Upper lobe of left lung (tissue), 6 donors: ENCODE measurements around the gene SBSN. TPM values are rescaled to one million over a fixed set of nuclear protein-coding genes. Genes with fewer than 3 reads are reported as not detected.

ENCODE experiments used
- ATAC-seq, 2 donors: fragments of 200-7000 bp; cut with Tn5 transposase; one replicate each; pipeline ENCODE4 v1.9.1; 2022; ENCODE audit warnings: mild to moderate bottlenecking in 2 of 2, moderate library complexity in 2 of 2; ENCODE audit not compliant: low FRiP score in 2 of 2
- DNase-seq, 2 donors: peaks; one replicate each; pipeline ENCODE4 v3.0.0-alpha.2; 2019 to 2020
- H3K27ac ChIP-seq, 4 donors: fragments of 200-600 bp; sonication (generic); one replicate each; pipeline ENCODE4 v1.5.1; 2016 to 2019
- H3K27me3 ChIP-seq, 4 donors: fragments of 200-600 bp; sonication (generic); one replicate each; pipeline ENCODE4 v1.5.1; 2017 to 2019
- H3K36me3 ChIP-seq, 4 donors: fragments of 200-600 bp; sonication (generic); one replicate each; pipeline ENCODE4 v1.5.1; 2016 to 2019
- H3K4me1 ChIP-seq, 4 donors: fragments of 200-600 bp; sonication (generic); one replicate each; pipeline ENCODE4 v1.5.1; 2018 to 2019
- H3K4me3 ChIP-seq, 4 donors: fragments of 200-600 bp; sonication (generic); one replicate each; pipeline ENCODE4 v1.5.1; 2017 to 2019; ENCODE audit warnings: mild to moderate bottlenecking in 2 of 4, moderate library complexity in 1 of 4
- H3K9me3 ChIP-seq, 4 donors: fragments of 200-600 bp; sonication (generic); one replicate each; pipeline ENCODE4 v1.5.1; 2018 to 2019
- EP300 ChIP-seq, 4 donors: sonication (generic); formaldehyde crosslinking; IDR thresholded peaks; one replicate each; pipeline ENCODE4 v1.5.1; 2017; ENCODE audit warnings: antibody characterized with exemption in 4 of 4, control low read depth in 2 of 4
- POLR2A ChIP-seq, 4 donors: fragments of 450-650 bp; IDR thresholded peaks; one replicate each; pipeline ENCODE4 v1.5.1; 2016 to 2017; ENCODE audit warnings: antibody characterized with exemption in 4 of 4, mild to moderate bottlenecking in 2 of 4
- POLR2AphosphoS5 ChIP-seq, 2 donors: sonication (generic); formaldehyde crosslinking; IDR thresholded peaks; one replicate each; pipeline ENCODE4 v1.5.1; 2017; ENCODE audit warnings: antibody characterized with exemption in 2 of 2
- WGBS, 2 donors: methylation state at CpG; one replicate each; pipeline ENCODE4 v1.1.5; 2017 to 2018; 5-methylcytosine and 5-hydroxymethylcytosine counted together
- total RNA-seq, 6 donors: library from RNA; depleted of rRNA in 4 of 6; stranded (reverse); fragments of >200 nt in 4 of 6; gene quantifications; one replicate each; pipeline versions ENCODE4 v1.1.0 to v1.2.1, GENCODE V29; 2016 to 2021
- TF ChIP-seq, protein P1 (sequence below), 6 experiments: fragments of 450-650 bp in 4 of 6; fragments of 200-600 bp in 2 of 6; sonication (generic) in 2 of 6; IDR thresholded peaks; one replicate each; pipeline ENCODE4 v1.5.1; 2016 to 2019; ENCODE audit warnings: antibody characterized with exemption in 6 of 6
- donor health status: DM: no; HTN: no; CAD: no; lungs with moderate emphysema.
- donor health status: DM: no; HTN: yes; CAD: no; lungs with severe emphysema.

Gene SBSN
- total RNA-seq, 6 donors from 2014 or later = not detected

DNA sequence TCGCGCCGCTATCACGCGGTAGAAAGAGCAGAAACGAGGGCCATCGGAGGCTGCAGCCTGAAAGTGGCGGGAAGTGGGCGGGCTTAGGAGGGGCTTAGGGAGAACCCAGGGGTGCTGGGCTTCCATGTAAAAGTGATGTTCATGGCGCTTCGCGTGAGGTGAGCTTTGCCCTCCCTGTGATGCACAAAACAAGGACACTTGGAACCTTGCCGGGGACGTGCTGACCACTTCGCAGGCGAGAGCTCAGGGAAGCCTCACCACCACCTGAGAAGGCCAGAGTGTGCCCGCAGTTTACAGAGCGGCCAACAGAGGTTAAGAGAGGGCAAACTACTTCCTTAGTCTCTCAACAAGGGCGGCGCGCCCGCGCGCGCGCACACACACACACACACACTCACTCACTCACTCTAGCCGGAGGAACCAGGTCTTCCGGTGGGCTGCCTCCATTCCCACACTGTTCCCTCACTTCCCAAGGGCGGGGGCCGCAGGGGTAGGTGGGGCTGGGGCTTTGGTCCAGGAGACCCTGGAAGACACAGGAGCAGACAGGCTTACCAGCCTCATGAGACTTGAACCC lies 5.8 kb upstream of the SBSN start:
- WGBS, 2 donors = 1 to 4% methylated on average over 12 to 30 of the region's 30 CpGs
- peaks cover 7 to 14% (median 9%) of the 10 kb centered on the region in 4 donors for H3K4me1 ChIP-seq

DNA sequence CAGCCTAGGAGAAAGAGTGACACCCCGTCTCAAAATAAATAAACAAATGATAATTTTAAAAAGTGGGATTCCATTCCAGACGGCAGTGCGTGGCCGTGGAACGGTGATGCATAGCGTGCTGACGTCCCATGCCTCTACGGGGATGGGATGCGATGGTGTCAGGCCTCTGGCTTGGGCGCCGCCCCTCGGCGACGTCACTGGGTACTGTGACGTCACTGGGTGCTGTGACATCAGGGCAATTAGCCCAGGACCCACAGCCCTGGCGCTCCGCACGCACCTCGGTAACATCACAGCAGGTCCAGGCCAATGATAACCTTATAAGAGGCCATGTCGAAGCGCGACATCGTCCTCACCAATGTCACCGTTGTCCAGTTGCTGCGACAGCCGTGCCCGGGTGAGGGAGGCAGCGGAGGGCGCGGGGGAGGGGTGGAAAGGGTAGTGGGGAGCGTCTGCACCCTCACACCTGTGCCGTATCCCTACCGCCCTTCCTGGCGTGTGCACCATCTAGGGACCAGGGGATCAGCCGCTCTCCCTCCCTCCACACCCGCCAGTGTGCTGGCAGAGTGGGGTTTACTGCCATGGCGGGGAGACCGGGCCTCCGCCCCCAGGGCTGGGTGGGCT lies 5.2 kb upstream of the SBSN start, which contains the start of gene GAPDHS:
TSS of gene GAPDHS (plus strand) at position 256 of the 621 bp plus-strand sequence. CDS start at position 328, 72 bp downstream.
- no peak for TF ChIP-seq POLR2AphosphoS5 (IDR thresholded peaks at IDR 0.05)
- no peak for TF ChIP-seq POLR2A (IDR thresholded peaks at IDR 0.05)
- TF ChIP-seq, protein P1, sequence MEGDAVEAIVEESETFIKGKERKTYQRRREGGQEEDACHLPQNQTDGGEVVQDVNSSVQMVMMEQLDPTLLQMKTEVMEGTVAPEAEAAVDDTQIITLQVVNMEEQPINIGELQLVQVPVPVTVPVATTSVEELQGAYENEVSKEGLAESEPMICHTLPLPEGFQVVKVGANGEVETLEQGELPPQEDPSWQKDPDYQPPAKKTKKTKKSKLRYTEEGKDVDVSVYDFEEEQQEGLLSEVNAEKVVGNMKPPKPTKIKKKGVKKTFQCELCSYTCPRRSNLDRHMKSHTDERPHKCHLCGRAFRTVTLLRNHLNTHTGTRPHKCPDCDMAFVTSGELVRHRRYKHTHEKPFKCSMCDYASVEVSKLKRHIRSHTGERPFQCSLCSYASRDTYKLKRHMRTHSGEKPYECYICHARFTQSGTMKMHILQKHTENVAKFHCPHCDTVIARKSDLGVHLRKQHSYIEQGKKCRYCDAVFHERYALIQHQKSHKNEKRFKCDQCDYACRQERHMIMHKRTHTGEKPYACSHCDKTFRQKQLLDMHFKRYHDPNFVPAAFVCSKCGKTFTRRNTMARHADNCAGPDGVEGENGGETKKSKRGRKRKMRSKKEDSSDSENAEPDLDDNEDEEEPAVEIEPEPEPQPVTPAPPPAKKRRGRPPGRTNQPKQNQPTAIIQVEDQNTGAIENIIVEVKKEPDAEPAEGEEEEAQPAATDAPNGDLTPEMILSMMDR (IDR thresholded peaks at IDR 0.05) = no peak
- no peak for TF ChIP-seq EP300 (IDR thresholded peaks at IDR 0.05)
- no peak for ATAC-seq
- H3K36me3 ChIP-seq = no peaks in the 10 kb centered on the region
- peak within 1 kb of the TSS in 1 of 4 donors; percentile 3 for H3K4me3 ChIP-seq
- H3K27ac ChIP-seq = no peak within 1 kb of the TSS
- no peaks in the 10 kb centered on the region for H3K9me3 ChIP-seq
- WGBS, 2 donors = 40 to 54% methylated on average over 15 to 39 of the region's 39 CpGs
- DNase-seq = no peak
- peaks cover 7 to 14% (median 9%) of the 10 kb centered on the region in 4 donors for H3K4me1 ChIP-seq
- H3K27me3 ChIP-seq = peaks cover 0 to 7% (median 6%) of the 10 kb centered on the region in 4 donors

More for the DNA sequence above, 5.8 kb upstream of the SBSN start:
- Histone ChIP-seq H3K27ac (no peak overlapping the region), H3K4me3 (peak overlapping the region in 1 of 4 donors; percentile 3), H3K27me3 (peaks cover 0 to 7% (median 6%) of the 10 kb centered on the region in 4 donors), H3K36me3 (no peaks in the 10 kb centered on the region), H3K9me3 (no peaks in the 10 kb centered on the region)
- ATAC-seq = peak; percentile 23 to 76
- peak; percentile 68 to 91 for DNase-seq
- TF ChIP-seq EP300 (IDR thresholded peaks at IDR 0.05) = no peak
- TF ChIP-seq, protein P1 (IDR thresholded peaks at IDR 0.05) = no peak
- no peak for TF ChIP-seq POLR2AphosphoS5 (IDR thresholded peaks at IDR 0.05)
- TF ChIP-seq POLR2A (IDR thresholded peaks at IDR 0.05) = no peak

DNA sequence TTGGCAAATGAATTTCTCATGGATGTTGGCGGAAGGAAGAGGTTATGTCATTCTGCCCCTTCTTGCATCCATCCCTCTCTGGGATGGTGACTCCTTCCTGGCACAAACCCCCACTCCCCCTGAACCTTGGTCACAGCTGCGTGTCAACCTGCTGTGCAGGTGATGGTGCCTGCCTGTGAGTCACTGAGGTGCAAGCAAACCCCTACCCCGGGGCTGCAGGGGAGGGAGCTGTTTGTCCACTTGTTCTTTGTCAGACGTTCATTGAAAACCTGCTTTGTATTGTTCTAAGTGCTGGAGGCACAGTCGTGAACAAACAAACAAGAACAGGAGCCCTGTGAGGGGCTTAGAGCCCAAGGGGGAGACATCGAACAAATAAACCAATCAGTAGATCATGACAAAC lies 3.2 kb upstream of the SBSN start:
- peaks cover 0 to 7% (median 6%) of the 10 kb centered on the region in 4 donors for H3K27me3 ChIP-seq

DNA sequence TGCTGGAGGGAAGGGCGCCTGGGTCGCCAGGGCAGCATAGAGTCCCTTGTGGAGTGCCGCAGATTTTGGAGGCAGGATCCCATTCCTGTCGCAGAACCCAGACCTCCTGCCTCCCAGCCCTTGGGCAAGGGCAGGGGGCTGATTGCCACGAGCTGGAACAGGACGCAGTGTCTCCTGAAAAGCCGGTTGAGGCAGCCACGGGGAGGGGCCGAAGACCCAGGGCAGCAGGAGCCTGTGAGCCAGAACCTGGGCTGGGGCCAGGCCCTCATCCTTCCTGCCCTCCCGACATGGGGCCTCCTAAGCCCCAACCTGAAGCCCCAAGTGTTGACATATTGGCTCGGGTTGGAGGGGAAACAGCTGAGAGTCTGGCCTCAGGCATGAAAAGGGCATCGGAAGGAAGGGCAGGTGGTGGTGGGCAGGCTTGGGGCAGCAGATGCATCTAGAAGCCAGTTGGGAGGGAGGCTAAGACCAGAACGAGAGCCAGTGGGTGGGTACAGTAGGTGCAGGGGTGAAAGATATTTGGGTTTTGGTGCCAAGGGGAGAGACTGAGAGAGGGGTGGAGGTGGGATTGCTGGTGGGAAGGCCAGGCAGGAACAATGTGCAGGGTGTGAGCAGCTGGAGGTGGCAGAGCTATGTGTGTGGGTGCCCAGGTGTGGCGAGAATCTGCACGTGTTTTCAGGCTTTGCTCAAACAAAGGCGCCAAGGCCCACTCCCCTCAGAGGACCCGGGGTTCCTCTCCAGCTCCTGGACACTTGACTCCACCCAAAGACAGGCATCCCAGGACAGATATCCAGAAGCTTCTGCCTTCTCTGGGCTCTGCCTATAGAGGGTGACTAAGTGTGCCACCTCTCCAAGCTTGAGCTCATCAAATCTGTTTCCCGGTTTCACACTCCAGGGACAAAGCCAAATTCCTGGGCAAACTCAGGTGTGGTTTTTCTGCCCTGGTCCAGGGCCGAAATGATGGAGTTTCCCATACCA lies 1.4 kb upstream of the SBSN start:
- Histone ChIP-seq H3K4me1 (peaks cover 7 to 14% (median 9%) of the 10 kb centered on the region in 4 donors), H3K27me3 (peaks cover 0 to 9% (median 7%) of the 10 kb centered on the region in 4 donors), H3K27ac (no peak overlapping the region), H3K36me3 (no peaks in the 10 kb centered on the region), H3K4me3 (no peak overlapping the region), H3K9me3 (no peaks in the 10 kb centered on the region)
- WGBS, 2 donors = 45 to 51% methylated on average over 14 to 17 of the region's 19 CpGs
- ATAC-seq = no peak
- no peak for TF ChIP-seq POLR2AphosphoS5 (IDR thresholded peaks at IDR 0.05)
- TF ChIP-seq, protein P1 (IDR thresholded peaks at IDR 0.05) = no peak
- no peak for TF ChIP-seq POLR2A (IDR thresholded peaks at IDR 0.05)
- no peak for TF ChIP-seq EP300 (IDR thresholded peaks at IDR 0.05)
- DNase-seq = no peak

More for the DNA sequence above, 3.2 kb upstream of the SBSN start:
- 54 to 63% methylated on average over 6 of the region's 6 CpGs for WGBS, 2 donors
- Histone ChIP-seq H3K36me3 (no peaks in the 10 kb centered on the region), H3K9me3 (no peaks in the 10 kb centered on the region), H3K4me1 (peaks cover 7 to 14% (median 9%) of the 10 kb centered on the region in 4 donors), H3K4me3 (no peak overlapping the region), H3K27ac (no peak overlapping the region)
- DNase-seq (no peak), ATAC-seq (no peak)
- TF ChIP-seq POLR2A (IDR thresholded peaks at IDR 0.05) (no peak), EP300 (IDR thresholded peaks at IDR 0.05) (no peak), POLR2AphosphoS5 (IDR thresholded peaks at IDR 0.05) (no peak)
- TF ChIP-seq, protein P1 (IDR thresholded peaks at IDR 0.05) = no peak
